Camera-type eye (tissue), 1 donor: ENCODE measurements around the gene SERPINB4. TPM values are rescaled to one million over a fixed set of nuclear protein-coding genes. Genes with fewer than 3 reads are reported as not detected.

Experiments used
- total RNA-seq: library from RNA; depleted of rRNA; stranded (reverse); fragments of >200 nt; gene quantifications from one replicate; pipeline ENCODE4 v1.2.3, GENCODE V29; 2014

The SERPINB4 gene
- total RNA-seq, result not detected

DNA sequence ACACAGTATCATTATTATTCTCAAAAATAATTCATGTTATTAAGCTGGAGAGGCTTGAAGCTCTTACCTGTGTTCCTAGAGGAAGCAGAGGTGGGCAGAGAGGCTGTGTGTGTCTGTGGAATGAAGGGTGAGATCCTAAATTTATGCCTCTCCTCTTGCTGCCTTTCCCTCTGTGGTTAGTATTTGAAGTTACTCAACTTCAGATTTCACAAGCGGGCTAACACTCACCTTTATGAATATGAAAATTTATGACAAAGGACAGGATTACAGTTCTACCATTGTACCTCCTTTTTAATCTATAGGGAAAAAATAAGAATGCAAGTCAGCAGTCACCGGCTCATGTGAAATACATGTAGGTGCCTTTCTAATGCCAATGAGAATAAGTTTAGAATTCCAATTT is at the start of gene SERPINB4:
SERPINB4 (minus strand) TSS at position 115 of the 400 bp plus-strand sequence. CDS start 679 bp downstream, outside the sequence.

DNA sequence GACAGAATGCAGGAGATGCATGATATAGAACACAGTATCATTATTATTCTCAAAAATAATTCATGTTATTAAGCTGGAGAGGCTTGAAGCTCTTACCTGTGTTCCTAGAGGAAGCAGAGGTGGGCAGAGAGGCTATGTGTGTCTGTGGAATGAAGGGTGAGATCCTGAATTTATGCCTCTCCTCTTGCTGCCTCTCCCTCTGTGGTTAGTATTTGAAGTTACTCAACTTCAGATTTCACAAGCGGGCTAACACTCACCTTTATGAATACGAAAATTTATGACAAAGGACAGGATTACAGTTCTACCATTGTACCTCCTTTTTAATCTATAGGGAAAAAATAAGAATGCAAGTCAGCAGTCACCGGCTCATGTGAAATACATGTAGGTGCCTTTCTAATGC is 17.7 kb upstream of the SERPINB4 start, which contains the start of gene SERPINB3:
SERPINB3 (minus strand) TSS at position 144 of the 400 bp plus-strand sequence. CDS start 677 bp downstream, outside the sequence.

Other genes starting within 250 kb of the SERPINB4 start
- 41.8 TPM for gene VPS4B, start 221.8 kb downstream of the SERPINB4 start, total RNA-seq
- gene SERPINB5, start 167.3 kb downstream of the SERPINB4 start, total RNA-seq, result 6.3 TPM
- not detected for gene SERPINB12, start 101.9 kb downstream of the SERPINB4 start, total RNA-seq
- 0.33 TPM for gene SERPINB13, start 56.9 kb downstream of the SERPINB4 start, total RNA-seq
- not detected for gene SERPINB3, start 17.6 kb upstream of the SERPINB4 start, total RNA-seq
- gene SERPINB11, start 58.7 kb upstream of the SERPINB4 start, total RNA-seq, result 0.93 TPM
- not detected for gene SERPINB7, start 131.2 kb upstream of the SERPINB4 start, total RNA-seq
- gene SERPINB2, start 243.4 kb upstream of the SERPINB4 start, total RNA-seq, result 2.0 TPM